HG03045 (cell line): ENCODE measurements around the gene VSNL1.

Source experiments
- ATAC-seq: cut with Tn5 transposase; IDR thresholded peaks from one replicate; pipeline ENCODE4 v1.9.1; 2021; ENCODE audit warnings: mild to moderate bottlenecking, moderate library complexity; ENCODE audit not compliant: unreplicated experiment

VSNL1 gene

GRCh38 chr2:17540093-17540812, at the start of gene VSNL1:
TSS of gene VSNL1 (plus strand) at chr2:17540696. CDS start at chr2:17592075, 51,379 bp downstream.
- no peak for ATAC-seq

- ATAC-seq = no peak
These were observed 44.9 kb upstream of the VSNL1 start for GRCh38 chr2:17495590-17495989.

GRCh38 chr2:17497718-17498117, 42.8 kb upstream of the VSNL1 start:
- no peak for ATAC-seq

GRCh38 chr2:17506736-17507616, 33.5 kb upstream of the VSNL1 start:
- ATAC-seq = no peak

- no peak for ATAC-seq
These were observed 24.8 kb upstream of the VSNL1 start for GRCh38 chr2:17515652-17516051.

- ATAC-seq = peak; percentile 21
These were observed 22.9 kb upstream of the VSNL1 start for GRCh38 chr2:17517481-17518211.

GRCh38 chr2:17518212-17519154, 22.0 kb upstream of the VSNL1 start, which contains the start of gene RAD51AP2:
TSS of gene RAD51AP2 (minus strand) at chr2:17518440. CDS start at chr2:17518415, 25 bp downstream.
- peak; percentile 95 for ATAC-seq

GRCh38 chr2:17519486-17519885, 21.0 kb upstream of the VSNL1 start:
- ATAC-seq = no peak

GRCh38 chr2:17520761-17521160, 19.7 kb upstream of the VSNL1 start:
- ATAC-seq = no peak

GRCh38 chr2:17521621-17522020, 18.9 kb upstream of the VSNL1 start:
- ATAC-seq = no peak

GRCh38 chr2:17522303-17522702, 18.2 kb upstream of the VSNL1 start:
- no peak for ATAC-seq

GRCh38 chr2:17529771-17530170, 10.7 kb upstream of the VSNL1 start:
- no peak for ATAC-seq

- no peak for ATAC-seq
These were observed 7.0 kb upstream of the VSNL1 start for GRCh38 chr2:17533546-17533945.

GRCh38 chr2:17536416-17536815, 4.1 kb upstream of the VSNL1 start:
- no peak for ATAC-seq

- ATAC-seq = peak; percentile 39
These were observed 2.3 kb upstream of the VSNL1 start for GRCh38 chr2:17538022-17538843.

- peak; percentile 65 for ATAC-seq
These were observed 1.5 kb upstream of the VSNL1 start for GRCh38 chr2:17538844-17539554.

GRCh38 chr2:17539611-17540092, 844 bp upstream of the VSNL1 start:
- no peak for ATAC-seq

- no peak for ATAC-seq
These were observed 476 bp downstream of the VSNL1 start for GRCh38 chr2:17540813-17541530.
